ENCODE results near the gene NES. TPM values are rescaled to one million over a fixed set of nuclear protein-coding genes. Genes with fewer than 3 reads are reported as not detected.

Gene NES
- total RNA-seq, 4 donors from 2014 or later = 7.8 to 28.8 (median 13.5) TPM

- no peak for TF ChIP-seq CTCF (IDR thresholded peaks at IDR 0.05; ENCODE audit: low read depth)
Observed at GRCh38 chr1:156706657-156707416, 29.6 kb upstream of the NES start.

GRCh38 chr1:156705918-156706656, 28.9 kb upstream of the NES start:
- no peak for TF ChIP-seq CTCF (IDR thresholded peaks at IDR 0.05; ENCODE audit: low read depth)

GRCh38 chr1:156705321-156705917, 28.2 kb upstream of the NES start, which contains the start of gene CRABP2:
TSS of gene CRABP2 (minus strand) at chr1:156705583. CDS start at chr1:156705446, 137 bp downstream.
- no peak for TF ChIP-seq CTCF (IDR thresholded peaks at IDR 0.05; ENCODE audit: low read depth)

GRCh38 chr1:156704930-156705320, 27.7 kb upstream of the NES start:
- no peak for TF ChIP-seq CTCF (IDR thresholded peaks at IDR 0.05; ENCODE audit: low read depth)

GRCh38 chr1:156704166-156704711, 27.0 kb upstream of the NES start:
- no peak for TF ChIP-seq CTCF (IDR thresholded peaks at IDR 0.05; ENCODE audit: low read depth)

GRCh38 chr1:156703741-156704140, 26.5 kb upstream of the NES start:
- TF ChIP-seq CTCF (IDR thresholded peaks at IDR 0.05; ENCODE audit: low read depth) = no peak

- no peak for TF ChIP-seq CTCF (IDR thresholded peaks at IDR 0.05; ENCODE audit: low read depth)
Observed at GRCh38 chr1:156703336-156703735, 26.1 kb upstream of the NES start.
